Liver (tissue), 9 donors: ENCODE data around the gene MAPK7. TPM values are rescaled to one million over a fixed set of nuclear protein-coding genes. Genes with fewer than 3 reads are reported as not detected.

Experiments used
- DNase-seq: peaks from one replicate; pipeline ENCODE4 v3.0.0-alpha.2; 2017; ENCODE audit warnings: low spot score
- H3K27ac ChIP-seq, 2 donors: one replicate each; pipeline ENCODE4 v1.7.0; 2013; ENCODE audit warnings: inconsistent platforms in 2 of 2, low read length in 2 of 2, control low read depth in 1 of 2, low read depth in 1 of 2, mild to moderate bottlenecking in 1 of 2
- H3K27me3 ChIP-seq, 4 donors: one replicate each; pipeline versions ENCODE4 v1.6.1 to v1.7.0; 2013; ENCODE audit warnings: low read length in 3 of 4, inconsistent platforms in 1 of 4, mild to moderate bottlenecking in 1 of 4, moderate library complexity in 1 of 4; ENCODE audit not compliant: control insufficient read depth in 4 of 4, insufficient read depth in 4 of 4
- H3K36me3 ChIP-seq, 4 donors: one replicate each; pipeline versions ENCODE4 v1.6.1 to v1.7.0; 2013; ENCODE audit warnings: low read length in 3 of 4, mild to moderate bottlenecking in 3 of 4, low read depth in 1 of 4, moderate library complexity in 1 of 4; ENCODE audit not compliant: control insufficient read depth in 4 of 4, insufficient read depth in 3 of 4
- H3K4me1 ChIP-seq, 4 donors: one replicate each; pipeline versions ENCODE4 v1.6.1 to v1.7.0; 2013; ENCODE audit warnings: low read length in 3 of 4, mild to moderate bottlenecking in 3 of 4, moderate library complexity in 1 of 4; ENCODE audit not compliant: control insufficient read depth in 4 of 4, insufficient read depth in 4 of 4
- H3K4me3 ChIP-seq, 3 donors: one replicate each; pipeline versions ENCODE4 v1.6.1 to v1.7.0; 2013; ENCODE audit warnings: low read length in 3 of 3, control low read depth in 1 of 3, low read depth in 1 of 3, mild to moderate bottlenecking in 1 of 3
- H3K9ac ChIP-seq, 2 donors: one replicate each; pipeline ENCODE4 v1.7.0; 2013; ENCODE audit warnings: low read length in 2 of 2, mild to moderate bottlenecking in 2 of 2, moderate library complexity in 2 of 2, control low read depth in 1 of 2, low read depth in 1 of 2
- H3K9me3 ChIP-seq, 4 donors: one replicate each; pipeline versions ENCODE4 v1.6.1 to v1.7.0; 2013; ENCODE audit warnings: low read length in 3 of 4; ENCODE audit not compliant: control insufficient read depth in 4 of 4
- FOXA1 ChIP-seq: IDR thresholded peaks from 2 replicates; pipeline ENCODE4 v1.6.1; 2016; ENCODE audit warnings: antibody characterized with exemption
- GABPA ChIP-seq, 2 donors: IDR thresholded peaks in 1 of 2; conservative IDR thresholded peaks in 1 of 2; 2 replicates each; pipeline ENCODE4 v1.6.1; 2016; ENCODE audit warnings: antibody characterized with exemption in 2 of 2, mild to moderate bottlenecking in 1 of 2, moderate library complexity in 1 of 2
- HNF4A ChIP-seq, 2 donors: conservative IDR thresholded peaks; 2 replicates each; pipeline ENCODE4 v1.6.1; 2016; ENCODE audit warnings: antibody characterized with exemption in 2 of 2, mild to moderate bottlenecking in 2 of 2
- HNF4G ChIP-seq: IDR thresholded peaks from 2 replicates; pipeline ENCODE4 v1.6.1; 2016; ENCODE audit warnings: antibody characterized with exemption
- JUND ChIP-seq, 2 donors: IDR thresholded peaks; 2 replicates each; pipeline ENCODE4 v1.6.1; 2016; ENCODE audit warnings: antibody characterized with exemption in 2 of 2
- NR2F2 ChIP-seq: IDR thresholded peaks from 2 replicates; pipeline ENCODE4 v1.6.1; 2016; ENCODE audit warnings: antibody characterized with exemption
- RXRA ChIP-seq, 2 donors: IDR thresholded peaks; 2 replicates each; pipeline ENCODE4 v1.6.1; 2017 to 2018; ENCODE audit warnings: antibody characterized with exemption in 2 of 2, mild to moderate bottlenecking in 1 of 2
- SP1 ChIP-seq: IDR thresholded peaks from 2 replicates; pipeline ENCODE4 v1.6.1; 2018; ENCODE audit warnings: antibody characterized with exemption, mild to moderate bottlenecking
- TAF1 ChIP-seq: conservative IDR thresholded peaks from 2 replicates; pipeline ENCODE4 v1.6.1; 2016; ENCODE audit warnings: antibody characterized with exemption, mild to moderate bottlenecking
- YY1 ChIP-seq: IDR thresholded peaks from 2 replicates; pipeline ENCODE4 v1.6.1; 2016; ENCODE audit warnings: antibody characterized with exemption, mild to moderate bottlenecking
- WGBS: extraction: QIAGEN DNeasy Blood & Tissue Kit; methylation state at CpG from one replicate; pipeline ENCODE4 v1.1.7; 2013; 5-methylcytosine and 5-hydroxymethylcytosine counted together
- polyA plus RNA-seq, 2 donors: library from polyadenylated mRNA; stranded (reverse) in 1 of 2; unstranded in 1 of 2; fragments of 200-250 nt in 1 of 2; fragments of >200 nt in 1 of 2; fragmentation: Nextera tagmentation in 1 of 2; extraction: Ambion mirVana in 1 of 2; gene quantifications; one replicate each; pipeline versions ENCODE4 v1.2.1 to v1.2.3, GENCODE V29; 2013 to 2015
- total RNA-seq, 2 donors: library from RNA; depleted of rRNA; stranded (reverse); fragments of >200 nt; gene quantifications; one replicate each; pipeline ENCODE4 v1.2.3, GENCODE V29; 2014
- TF ChIP-seq, protein P1 (sequence below): fragments of 150-350 bp; IDR thresholded peaks from 2 replicates; pipeline ENCODE4 v1.5.1; 2017; ENCODE audit warnings: improper control_type of control experiment, low read depth, low read length; ENCODE audit not compliant: missing input control
- TF ChIP-seq, protein P2 (sequence below): IDR thresholded peaks from 2 replicates; pipeline ENCODE4 v1.6.1; 2016; ENCODE audit warnings: antibody characterized with exemption, mild to moderate bottlenecking
- TF ChIP-seq, protein P3 (sequence below): IDR thresholded peaks from 2 replicates; pipeline ENCODE4 v1.6.1; 2016; ENCODE audit warnings: antibody characterized with exemption
- TF ChIP-seq, protein P4 (sequence below): IDR thresholded peaks from 2 replicates; pipeline ENCODE4 v1.6.1; 2016; ENCODE audit warnings: antibody characterized with exemption
- TF ChIP-seq, protein P5 (sequence below): IDR thresholded peaks from 2 replicates; pipeline ENCODE4 v1.6.1; 2016; ENCODE audit warnings: antibody characterized with exemption
- donor health status: healthy.
- donor health status: healthy.
- donor health status: healthy.
- donor health status: healthy.
- donor health status: healthy.

Gene MAPK7
- total and polyA plus RNA-seq, 4 donors = 3.4 to 8.8 (median 5.2) TPM

DNA sequence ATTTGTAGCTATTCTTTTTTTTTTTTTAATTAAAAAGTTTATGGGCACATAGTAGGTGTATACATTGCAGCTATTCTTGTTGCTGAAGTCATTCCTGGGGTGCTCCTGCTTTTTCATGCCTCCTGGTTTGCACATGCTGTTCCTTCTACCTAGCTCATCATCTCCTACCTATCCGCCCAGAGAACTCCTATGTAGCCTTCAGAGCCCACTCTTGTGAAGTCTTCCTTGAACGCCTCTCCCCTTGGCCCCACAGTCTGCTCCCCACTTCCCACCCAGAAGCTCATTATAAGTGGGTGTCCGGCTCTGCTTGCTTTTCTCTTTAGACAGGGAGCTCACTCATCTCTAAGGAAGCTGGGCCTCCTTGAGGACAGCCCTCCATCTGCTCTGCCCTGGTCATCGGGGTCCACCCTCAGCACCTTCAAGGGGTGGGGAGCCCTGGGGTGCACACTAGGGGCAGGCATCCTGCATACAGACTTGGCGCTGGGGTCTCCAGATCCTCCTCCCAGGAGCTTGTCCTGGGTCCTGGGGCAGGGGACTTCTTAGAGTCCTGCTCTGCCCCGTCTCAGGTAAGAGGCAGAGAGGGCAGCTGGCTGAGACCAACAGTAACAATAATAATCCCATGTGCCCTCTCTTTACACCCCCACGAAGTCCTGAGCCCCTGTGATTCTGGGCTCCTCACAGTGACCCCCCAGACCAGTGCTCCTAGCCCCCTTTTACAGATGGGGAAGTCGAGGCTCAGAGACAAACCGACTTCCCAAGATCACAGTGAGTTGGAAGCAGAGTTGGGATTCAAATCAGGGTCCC is 12.3 kb upstream of the MAPK7 start:
- no peak for DNase-seq

DNA sequence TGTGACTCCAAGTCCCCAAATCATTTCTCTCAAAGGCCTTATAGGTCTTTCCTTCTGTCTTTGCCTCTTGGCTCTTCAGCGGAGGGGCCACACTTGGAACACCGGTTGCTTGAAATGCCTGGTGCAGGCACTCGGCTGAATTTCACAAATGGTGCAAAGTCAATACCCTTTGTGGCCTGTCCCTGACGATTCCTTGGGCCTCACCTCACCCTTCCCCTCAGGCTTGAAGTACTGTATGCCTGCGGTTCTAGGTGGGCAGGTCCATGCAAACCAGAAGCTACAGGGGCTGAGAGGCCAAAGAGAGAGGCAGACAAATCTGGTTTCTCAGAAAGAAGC is 11.7 kb upstream of the MAPK7 start:
- H3K9me3 ChIP-seq = no peaks in the 10 kb centered on the region
- TF ChIP-seq NR2F2 = no peak
- TF ChIP-seq, protein P1, sequence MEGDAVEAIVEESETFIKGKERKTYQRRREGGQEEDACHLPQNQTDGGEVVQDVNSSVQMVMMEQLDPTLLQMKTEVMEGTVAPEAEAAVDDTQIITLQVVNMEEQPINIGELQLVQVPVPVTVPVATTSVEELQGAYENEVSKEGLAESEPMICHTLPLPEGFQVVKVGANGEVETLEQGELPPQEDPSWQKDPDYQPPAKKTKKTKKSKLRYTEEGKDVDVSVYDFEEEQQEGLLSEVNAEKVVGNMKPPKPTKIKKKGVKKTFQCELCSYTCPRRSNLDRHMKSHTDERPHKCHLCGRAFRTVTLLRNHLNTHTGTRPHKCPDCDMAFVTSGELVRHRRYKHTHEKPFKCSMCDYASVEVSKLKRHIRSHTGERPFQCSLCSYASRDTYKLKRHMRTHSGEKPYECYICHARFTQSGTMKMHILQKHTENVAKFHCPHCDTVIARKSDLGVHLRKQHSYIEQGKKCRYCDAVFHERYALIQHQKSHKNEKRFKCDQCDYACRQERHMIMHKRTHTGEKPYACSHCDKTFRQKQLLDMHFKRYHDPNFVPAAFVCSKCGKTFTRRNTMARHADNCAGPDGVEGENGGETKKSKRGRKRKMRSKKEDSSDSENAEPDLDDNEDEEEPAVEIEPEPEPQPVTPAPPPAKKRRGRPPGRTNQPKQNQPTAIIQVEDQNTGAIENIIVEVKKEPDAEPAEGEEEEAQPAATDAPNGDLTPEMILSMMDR = no peak
- no peak for TF ChIP-seq HNF4A (conservative IDR thresholded peaks at IDR 0.05)
- no peak for TF ChIP-seq JUND (IDR thresholded peaks at IDR 0.05)
- no peak for TF ChIP-seq TAF1
- TF ChIP-seq, protein P2, sequence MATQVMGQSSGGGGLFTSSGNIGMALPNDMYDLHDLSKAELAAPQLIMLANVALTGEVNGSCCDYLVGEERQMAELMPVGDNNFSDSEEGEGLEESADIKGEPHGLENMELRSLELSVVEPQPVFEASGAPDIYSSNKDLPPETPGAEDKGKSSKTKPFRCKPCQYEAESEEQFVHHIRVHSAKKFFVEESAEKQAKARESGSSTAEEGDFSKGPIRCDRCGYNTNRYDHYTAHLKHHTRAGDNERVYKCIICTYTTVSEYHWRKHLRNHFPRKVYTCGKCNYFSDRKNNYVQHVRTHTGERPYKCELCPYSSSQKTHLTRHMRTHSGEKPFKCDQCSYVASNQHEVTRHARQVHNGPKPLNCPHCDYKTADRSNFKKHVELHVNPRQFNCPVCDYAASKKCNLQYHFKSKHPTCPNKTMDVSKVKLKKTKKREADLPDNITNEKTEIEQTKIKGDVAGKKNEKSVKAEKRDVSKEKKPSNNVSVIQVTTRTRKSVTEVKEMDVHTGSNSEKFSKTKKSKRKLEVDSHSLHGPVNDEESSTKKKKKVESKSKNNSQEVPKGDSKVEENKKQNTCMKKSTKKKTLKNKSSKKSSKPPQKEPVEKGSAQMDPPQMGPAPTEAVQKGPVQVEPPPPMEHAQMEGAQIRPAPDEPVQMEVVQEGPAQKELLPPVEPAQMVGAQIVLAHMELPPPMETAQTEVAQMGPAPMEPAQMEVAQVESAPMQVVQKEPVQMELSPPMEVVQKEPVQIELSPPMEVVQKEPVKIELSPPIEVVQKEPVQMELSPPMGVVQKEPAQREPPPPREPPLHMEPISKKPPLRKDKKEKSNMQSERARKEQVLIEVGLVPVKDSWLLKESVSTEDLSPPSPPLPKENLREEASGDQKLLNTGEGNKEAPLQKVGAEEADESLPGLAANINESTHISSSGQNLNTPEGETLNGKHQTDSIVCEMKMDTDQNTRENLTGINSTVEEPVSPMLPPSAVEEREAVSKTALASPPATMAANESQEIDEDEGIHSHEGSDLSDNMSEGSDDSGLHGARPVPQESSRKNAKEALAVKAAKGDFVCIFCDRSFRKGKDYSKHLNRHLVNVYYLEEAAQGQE = no peak
- no peak for TF ChIP-seq FOXA1
- TF ChIP-seq, protein P3, sequence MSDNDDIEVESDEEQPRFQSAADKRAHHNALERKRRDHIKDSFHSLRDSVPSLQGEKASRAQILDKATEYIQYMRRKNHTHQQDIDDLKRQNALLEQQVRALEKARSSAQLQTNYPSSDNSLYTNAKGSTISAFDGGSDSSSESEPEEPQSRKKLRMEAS = no peak
- TF ChIP-seq, protein P4, sequence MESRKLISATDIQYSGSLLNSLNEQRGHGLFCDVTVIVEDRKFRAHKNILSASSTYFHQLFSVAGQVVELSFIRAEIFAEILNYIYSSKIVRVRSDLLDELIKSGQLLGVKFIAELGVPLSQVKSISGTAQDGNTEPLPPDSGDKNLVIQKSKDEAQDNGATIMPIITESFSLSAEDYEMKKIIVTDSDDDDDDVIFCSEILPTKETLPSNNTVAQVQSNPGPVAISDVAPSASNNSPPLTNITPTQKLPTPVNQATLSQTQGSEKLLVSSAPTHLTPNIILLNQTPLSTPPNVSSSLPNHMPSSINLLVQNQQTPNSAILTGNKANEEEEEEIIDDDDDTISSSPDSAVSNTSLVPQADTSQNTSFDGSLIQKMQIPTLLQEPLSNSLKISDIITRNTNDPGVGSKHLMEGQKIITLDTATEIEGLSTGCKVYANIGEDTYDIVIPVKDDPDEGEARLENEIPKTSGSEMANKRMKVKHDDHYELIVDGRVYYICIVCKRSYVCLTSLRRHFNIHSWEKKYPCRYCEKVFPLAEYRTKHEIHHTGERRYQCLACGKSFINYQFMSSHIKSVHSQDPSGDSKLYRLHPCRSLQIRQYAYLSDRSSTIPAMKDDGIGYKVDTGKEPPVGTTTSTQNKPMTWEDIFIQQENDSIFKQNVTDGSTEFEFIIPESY = no peak
- no peak for TF ChIP-seq HNF4G
- TF ChIP-seq YY1 = no peak
- TF ChIP-seq SP1 = no peak
- no peak for TF ChIP-seq GABPA (IDR thresholded peaks at IDR 0.05 in 1 of 2, conservative IDR thresholded peaks at IDR 0.05 in 1 of 2)
- no peak for TF ChIP-seq RXRA (IDR thresholded peaks at IDR 0.05)
- TF ChIP-seq, protein P5, sequence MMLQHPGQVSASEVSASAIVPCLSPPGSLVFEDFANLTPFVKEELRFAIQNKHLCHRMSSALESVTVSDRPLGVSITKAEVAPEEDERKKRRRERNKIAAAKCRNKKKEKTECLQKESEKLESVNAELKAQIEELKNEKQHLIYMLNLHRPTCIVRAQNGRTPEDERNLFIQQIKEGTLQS = no peak
- H3K36me3 ChIP-seq = no peaks in the 10 kb centered on the region

More for the DNA sequence above, 12.3 kb upstream of the MAPK7 start:
- Histone ChIP-seq H3K27ac (no peak overlapping the region), H3K4me3 (no peak overlapping the region), H3K9me3 (no peaks in the 10 kb centered on the region), H3K36me3 (no peaks in the 10 kb centered on the region), H3K27me3 (no peaks in the 10 kb centered on the region), H3K4me1 (peaks cover 4 to 31% (median 16%) of the 10 kb centered on the region in 4 donors), H3K9ac (no peak overlapping the region)
- 90% methylated on average over 9 of the region's 9 CpGs for WGBS
- TF ChIP-seq SP1 = no peak
- no peak for TF ChIP-seq FOXA1
- no peak for TF ChIP-seq GABPA (IDR thresholded peaks at IDR 0.05 in 1 of 2, conservative IDR thresholded peaks at IDR 0.05 in 1 of 2)

More for the DNA sequence above, 11.7 kb upstream of the MAPK7 start:
- WGBS = 94% methylated on average over 5 of the region's 5 CpGs
- Histone ChIP-seq H3K4me1 (peaks cover 4 to 31% (median 15%) of the 10 kb centered on the region in 4 donors), H3K4me3 (no peak overlapping the region), H3K9ac (no peak overlapping the region), H3K27me3 (no peaks in the 10 kb centered on the region), H3K27ac (no peak overlapping the region)
- no peak for DNase-seq
